Neural cell (in vitro differentiated cells): ENCODE results near the gene GNLY.

ENCODE experiments used
- CTCF ChIP-seq: fragments of 450-650 bp; IDR thresholded peaks from 2 replicates; pipeline ENCODE4 v1.5.1; 2014; ENCODE audit warnings: antibody characterized with exemption, mild to moderate bottlenecking, moderate library complexity; ENCODE audit not compliant: poor library complexity, severe bottlenecking
- EP300 ChIP-seq: fragments of 450-650 bp; conservative IDR thresholded peaks from 2 replicates; pipeline ENCODE4 v1.6.1; 2014; ENCODE audit warnings: antibody characterized with exemption, mild to moderate bottlenecking, moderate library complexity; ENCODE audit not compliant: poor library complexity, severe bottlenecking
- EZH2 ChIP-seq: fragments of 200-600, 300-800 bp; shearing (Covaris generic), sonication (generic); IDR thresholded peaks from 2 replicates; pipeline ENCODE4 v1.6.1; 2014; ENCODE audit warnings: antibody characterized with exemption, low read length, borderline replicate concordance, mild to moderate bottlenecking; ENCODE audit not compliant: insufficient read depth, poor library complexity, severe bottlenecking
- POLR2AphosphoS5 ChIP-seq: IDR thresholded peaks from 2 replicates; pipeline ENCODE4 v1.6.1; 2012
- RAD21 ChIP-seq: fragments of 450-650 bp; conservative IDR thresholded peaks from 2 replicates; pipeline ENCODE4 v1.6.1; 2014; ENCODE audit warnings: antibody characterized with exemption, mild to moderate bottlenecking, moderate library complexity
- REST ChIP-seq: IDR thresholded peaks from 2 replicates; pipeline ENCODE4 v1.6.1; 2012; ENCODE audit warnings: borderline replicate concordance
- SMC3 ChIP-seq: fragments of 450-650 bp; conservative IDR thresholded peaks from 2 replicates; pipeline ENCODE4 v1.6.1; 2014; ENCODE audit warnings: antibody characterized with exemption, mild to moderate bottlenecking, moderate library complexity; ENCODE audit not compliant: poor library complexity
- TAF1 ChIP-seq: IDR thresholded peaks from 2 replicates; pipeline ENCODE4 v1.6.1; 2012; ENCODE audit warnings: low read depth

DNA sequence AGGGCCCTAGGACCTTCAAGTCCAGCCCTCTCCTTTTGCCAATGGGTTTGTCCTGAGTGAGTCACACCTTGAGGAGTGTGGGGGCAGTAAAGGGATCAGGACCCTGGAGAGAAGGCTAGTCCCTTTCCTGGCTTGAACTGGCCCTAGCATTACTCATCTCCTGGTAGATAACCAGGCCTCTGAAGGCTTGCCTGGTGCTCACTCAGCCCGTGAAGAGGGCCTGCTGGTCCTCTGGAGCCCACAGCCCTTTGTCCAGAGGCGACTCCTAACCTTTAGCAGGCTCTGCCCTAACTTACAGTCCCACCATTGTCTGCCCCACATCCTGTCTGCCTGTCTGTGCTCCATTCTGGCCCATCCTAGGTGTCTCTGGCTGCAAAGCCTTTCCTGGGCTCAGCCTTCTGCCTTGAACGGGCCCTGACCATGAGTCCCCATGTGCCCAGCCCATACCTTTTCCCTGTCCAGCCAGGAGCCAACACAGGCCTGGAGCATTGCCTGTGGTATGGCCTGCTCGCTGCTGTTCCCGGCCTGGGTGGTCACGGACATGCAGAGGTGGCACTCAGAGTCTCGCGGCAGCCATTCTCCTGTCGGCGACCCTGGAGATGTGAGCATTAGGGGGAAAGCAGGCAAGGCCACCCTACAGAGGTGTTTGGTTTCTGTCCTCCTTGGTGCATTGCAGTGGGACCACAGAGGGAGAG is 31.1 kb upstream of the GNLY start:
- TF ChIP-seq TAF1 = no peak
- TF ChIP-seq CTCF = no peak
- no peak for TF ChIP-seq POLR2AphosphoS5
- no peak for TF ChIP-seq EZH2
- no peak for TF ChIP-seq REST
- TF ChIP-seq RAD21 = no peak
- no peak for TF ChIP-seq SMC3
- TF ChIP-seq EP300 = no peak
